ENCODE measurements around the gene MAGEB6B. TPM values are rescaled to one million over a fixed set of nuclear protein-coding genes. Genes with fewer than 3 reads are reported as not detected.
"Not testable (repeated sequence)": the region's sequence is repeated elsewhere in the genome, so short reads cannot be mapped to it uniquely, and the experiment has no call there.

Gene MAGEB6B
- total and polyA plus RNA-seq, 2 of the 13 experiments (the other 11 are each of a cell fraction or from before 2014, with no cell fraction given) = not detected

DNA sequence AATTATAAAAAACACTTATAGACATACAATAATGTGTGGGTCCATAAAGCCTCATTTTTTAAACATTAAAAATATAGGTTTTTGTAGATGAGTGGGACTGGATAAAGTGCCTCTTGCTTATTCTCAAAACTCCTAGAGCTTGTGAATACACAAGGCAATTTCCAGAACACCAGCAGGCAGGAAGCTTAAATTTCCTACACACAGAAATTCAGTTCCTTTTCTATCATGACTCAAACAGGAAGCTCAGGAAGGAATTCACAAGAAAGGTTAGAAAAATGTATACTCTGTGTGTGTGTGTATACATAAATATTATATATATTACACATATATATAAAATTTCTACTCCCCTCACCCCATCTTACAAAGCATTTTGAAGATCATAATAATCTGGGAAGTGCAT lies 43.2 kb downstream of the MAGEB6B start:
- H3K36me3 ChIP-seq (replicated peaks in 1 of 2; ENCODE audit: control insufficient read depth in 1 of 2, insufficient read depth in 2 of 2, low read length in 2 of 2) = no peaks in the 10 kb centered on the region
- FAIRE-seq (no peak), ATAC-seq (no peak), DNase-seq (ENCODE audit: low spot score) (no peak)
- no peak overlapping the region for H3K9ac ChIP-seq (ENCODE audit: insufficient read depth, low read depth, low read length)
- peaks cover 7% of the 10 kb centered on the region; the same call in 1 of the 2 replicates for H3K9me3 ChIP-seq (ENCODE audit: low read length)
- BruUV-seq (replicated peaks) = no TSS peak
- H3K4me1 ChIP-seq (ENCODE audit: insufficient read depth, low read length) = no peaks in the 10 kb centered on the region
- H3K4me2 ChIP-seq (ENCODE audit: low read depth, low read length) = no peak overlapping the region
- no peaks in the 10 kb centered on the region for H4K20me1 ChIP-seq (ENCODE audit: insufficient read depth, low read length)
- no peak overlapping the region for H2AFZ ChIP-seq (ENCODE audit: low read length)
- in situ Hi-C loops (cut with HindIII; ENCODE audit: extremely low pct_ligation_motif_present, low pct_unique_long_range_greater_than_20kb) = no loop called here
- TF ChIP-seq ZMAT3 (CRISPR knock-in tag; conservative IDR thresholded peaks at IDR 0.05) = no peak
- TF ChIP-seq AHR (CRISPR knock-in tag; IDR thresholded peaks at IDR 0.05) = no peak
- TF ChIP-seq ZFAT (CRISPR knock-in tag; conservative IDR thresholded peaks at IDR 0.05) = no peak
- no peak for TF ChIP-seq ZNF747 (CRISPR knock-in tag; IDR thresholded peaks at IDR 0.05; ENCODE audit: borderline replicate concordance)
- no peak for TF ChIP-seq ATRX (CRISPR knock-in tag; IDR thresholded peaks at IDR 0.05; ENCODE audit: borderline replicate concordance)
- no peak for TF ChIP-seq KLF15 (CRISPR knock-in tag; IDR thresholded peaks at IDR 0.05; ENCODE audit: borderline replicate concordance)
- TF ChIP-seq XBP1 (CRISPR knock-in tag; IDR thresholded peaks at IDR 0.05) = no peak
- TF ChIP-seq, protein P1, sequence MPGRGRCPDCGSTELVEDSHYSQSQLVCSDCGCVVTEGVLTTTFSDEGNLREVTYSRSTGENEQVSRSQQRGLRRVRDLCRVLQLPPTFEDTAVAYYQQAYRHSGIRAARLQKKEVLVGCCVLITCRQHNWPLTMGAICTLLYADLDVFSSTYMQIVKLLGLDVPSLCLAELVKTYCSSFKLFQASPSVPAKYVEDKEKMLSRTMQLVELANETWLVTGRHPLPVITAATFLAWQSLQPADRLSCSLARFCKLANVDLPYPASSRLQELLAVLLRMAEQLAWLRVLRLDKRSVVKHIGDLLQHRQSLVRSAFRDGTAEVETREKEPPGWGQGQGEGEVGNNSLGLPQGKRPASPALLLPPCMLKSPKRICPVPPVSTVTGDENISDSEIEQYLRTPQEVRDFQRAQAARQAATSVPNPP (CRISPR knock-in tag; IDR thresholded peaks at IDR 0.05) = no peak
- TF ChIP-seq ATAD3A (CRISPR knock-in tag; IDR thresholded peaks at IDR 0.05) = no peak
- TF ChIP-seq ZNF839 (CRISPR knock-in tag; IDR thresholded peaks at IDR 0.05; ENCODE audit: borderline replicate concordance) = no peak
- POLR2A ChIA-PET = no interaction called here
- H3K27ac ChIP-seq (ENCODE audit: extremely low read length, insufficient read depth, low read length) = no peak overlapping the region
- H3K79me2 ChIP-seq (ENCODE audit: insufficient read depth, low read length) = no peaks in the 10 kb centered on the region
- no peak overlapping the region for H3K4me3 ChIP-seq (replicated peaks in 1 of 3; ENCODE audit: insufficient read depth in 1 of 3, low read depth in 2 of 3, low read length in 3 of 3)
- CTCF ChIA-PET (ENCODE audit: low intra/inter-chr PET ratio, low total read pairs) = no interaction called here
- no peaks in the 10 kb centered on the region for H3K27me3 ChIP-seq (ENCODE audit: control insufficient read depth in 1 of 2, insufficient read depth in 2 of 2, low read length in 2 of 2)
- intact Hi-C loops (cut with micrococcal nuclease; ENCODE audit: unreplicated experiment) = no loop called here

DNA sequence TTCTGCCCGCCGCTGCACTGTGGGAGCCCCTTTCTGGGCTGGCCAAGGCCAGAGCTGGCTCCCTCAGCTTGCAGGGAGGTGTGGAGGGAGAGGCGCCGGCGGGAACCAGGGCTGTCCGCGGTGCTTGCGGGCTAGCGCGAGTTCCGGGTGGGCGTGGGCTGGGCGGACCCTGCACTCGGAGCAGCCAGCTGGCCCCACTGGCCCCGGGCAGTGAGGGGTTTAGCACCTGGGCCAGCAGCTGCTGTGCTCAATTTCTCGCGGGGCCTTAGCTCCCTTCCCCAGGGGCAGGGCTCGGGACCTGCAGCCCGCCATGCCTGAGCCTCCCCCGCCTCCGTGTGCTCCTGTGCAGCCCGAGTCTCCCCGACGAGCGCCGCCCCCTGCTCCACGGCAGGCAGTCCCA lies 44.3 kb downstream of the MAGEB6B start:
- H3K9me3 ChIP-seq (ENCODE audit: low read length); H3K27me3 ChIP-seq (ENCODE audit: control insufficient read depth in 1 of 2, insufficient read depth in 2 of 2, low read length in 2 of 2); in situ Hi-C loops (cut with HindIII; ENCODE audit: extremely low pct_ligation_motif_present, low pct_unique_long_range_greater_than_20kb); intact Hi-C loops (cut with micrococcal nuclease; ENCODE audit: unreplicated experiment); H3K4me2 ChIP-seq (ENCODE audit: low read depth, low read length); DNase-seq (ENCODE audit: low spot score); H3K27ac ChIP-seq (ENCODE audit: extremely low read length, insufficient read depth, low read length); H3K79me2 ChIP-seq (ENCODE audit: insufficient read depth, low read length); BruUV-seq (replicated peaks); H2AFZ ChIP-seq (ENCODE audit: low read length); POLR2A ChIA-PET; H3K4me3 ChIP-seq (replicated peaks in 1 of 3; ENCODE audit: insufficient read depth in 1 of 3, low read depth in 2 of 3, low read length in 3 of 3); ATAC-seq; FAIRE-seq; H3K4me1 ChIP-seq (ENCODE audit: insufficient read depth, low read length); H4K20me1 ChIP-seq (ENCODE audit: insufficient read depth, low read length); CTCF ChIA-PET (ENCODE audit: low intra/inter-chr PET ratio, low total read pairs); H3K9ac ChIP-seq (ENCODE audit: insufficient read depth, low read depth, low read length); H3K36me3 ChIP-seq (replicated peaks in 1 of 2; ENCODE audit: control insufficient read depth in 1 of 2, insufficient read depth in 2 of 2, low read length in 2 of 2): not testable (repeated sequence)
- WGBS (ENCODE audit: low lambda C conversion rate) = no CpG with 5 or more reads among the region's 27 CpGs

All from HepG2 (cell line).